GM12878 (cell line): Measurements from ENCODE around the gene PRPS1.
"Not testable (repeated sequence)": the region's sequence is repeated elsewhere in the genome, so short reads cannot be mapped to it uniquely, and the experiment has no call there.

ENCODE experiments used
- POLR2AphosphoS5 ChIP-seq: IDR thresholded peaks from 2 replicates; pipeline ENCODE4 v1.6.1; 2011; ENCODE audit warnings: mild to moderate bottlenecking, low read length, inconsistent platforms
- REST ChIP-seq: IDR thresholded peaks from 2 replicates; pipeline ENCODE4 v1.6.1; 2012; ENCODE audit warnings: mild to moderate bottlenecking, low read depth, low read length
- SMC3 ChIP-seq: IDR thresholded peaks from 2 replicates; pipeline ENCODE4 v1.6.1; 2011; ENCODE audit warnings: low read length, improper control_type of control experiment, borderline replicate concordance
- ZBTB11 ChIP-seq: fragments of 450-650 bp; formaldehyde crosslinking; IDR thresholded peaks from 2 replicates; pipeline ENCODE4 v1.5.0; 2022; ENCODE audit warnings: mild to moderate bottlenecking, missing genetic modification characterization
- ZNF384 ChIP-seq: IDR thresholded peaks from 2 replicates; pipeline ENCODE4 v1.6.1; 2012; ENCODE audit warnings: low read depth, mild to moderate bottlenecking, low read length, improper control_type of control experiment, borderline replicate concordance
- TF ChIP-seq, protein P1 (sequence below): fragments of 450-650 bp; IDR thresholded peaks from 2 replicates; pipeline ENCODE4 v1.6.1; 2017; ENCODE audit warnings: antibody characterized with exemption, mild to moderate bottlenecking, moderate library complexity
- TF ChIP-seq, protein P2 (sequence below): IDR thresholded peaks from 2 replicates; pipeline ENCODE4 v1.6.1; 2012; ENCODE audit warnings: improper control_type of control experiment, low read depth, low read length; ENCODE audit not compliant: insufficient replicate concordance
- TF ChIP-seq, protein P3 (sequence below), 3 experiments: IDR thresholded peaks in 2 of 3; conservative IDR thresholded peaks in 1 of 3; 2 replicates each; pipeline ENCODE4 v1.5.1; 2011; ENCODE audit warnings: low read depth in 3 of 3, low read length in 3 of 3, mild to moderate bottlenecking in 3 of 3, control low read depth in 2 of 3, moderate library complexity in 2 of 3, inconsistent platforms in 1 of 3, mixed read lengths in 1 of 3; ENCODE audit not compliant: control insufficient read depth in 2 of 3, insufficient read depth in 1 of 3; ENCODE audit errors: extremely low read depth in 1 of 3

DNA sequence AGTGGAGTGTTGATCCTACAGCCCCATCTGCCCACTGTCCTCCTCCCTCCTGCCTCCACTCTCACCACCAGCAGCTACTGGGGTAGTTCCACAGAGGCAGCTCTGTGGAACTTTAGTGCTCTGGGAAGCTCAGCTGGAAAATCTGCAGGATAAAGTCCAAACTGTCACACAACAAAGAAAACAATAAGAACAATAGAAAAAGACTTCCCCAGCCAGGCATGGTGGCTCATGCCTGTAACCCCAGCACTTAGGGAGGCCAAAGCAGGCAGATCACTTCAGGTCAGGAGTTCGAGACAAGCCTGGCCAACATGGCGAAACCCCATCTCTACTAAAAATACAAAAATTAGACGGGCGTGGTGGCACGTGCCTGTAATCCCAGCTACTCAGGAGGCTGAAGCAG, 40.4 kb downstream of the PRPS1 start:
- TF ChIP-seq POLR2AphosphoS5; REST; ZBTB11 (CRISPR knock-in tag); ZNF384; SMC3: not testable (repeated sequence)
- TF ChIP-seq, protein P1, sequence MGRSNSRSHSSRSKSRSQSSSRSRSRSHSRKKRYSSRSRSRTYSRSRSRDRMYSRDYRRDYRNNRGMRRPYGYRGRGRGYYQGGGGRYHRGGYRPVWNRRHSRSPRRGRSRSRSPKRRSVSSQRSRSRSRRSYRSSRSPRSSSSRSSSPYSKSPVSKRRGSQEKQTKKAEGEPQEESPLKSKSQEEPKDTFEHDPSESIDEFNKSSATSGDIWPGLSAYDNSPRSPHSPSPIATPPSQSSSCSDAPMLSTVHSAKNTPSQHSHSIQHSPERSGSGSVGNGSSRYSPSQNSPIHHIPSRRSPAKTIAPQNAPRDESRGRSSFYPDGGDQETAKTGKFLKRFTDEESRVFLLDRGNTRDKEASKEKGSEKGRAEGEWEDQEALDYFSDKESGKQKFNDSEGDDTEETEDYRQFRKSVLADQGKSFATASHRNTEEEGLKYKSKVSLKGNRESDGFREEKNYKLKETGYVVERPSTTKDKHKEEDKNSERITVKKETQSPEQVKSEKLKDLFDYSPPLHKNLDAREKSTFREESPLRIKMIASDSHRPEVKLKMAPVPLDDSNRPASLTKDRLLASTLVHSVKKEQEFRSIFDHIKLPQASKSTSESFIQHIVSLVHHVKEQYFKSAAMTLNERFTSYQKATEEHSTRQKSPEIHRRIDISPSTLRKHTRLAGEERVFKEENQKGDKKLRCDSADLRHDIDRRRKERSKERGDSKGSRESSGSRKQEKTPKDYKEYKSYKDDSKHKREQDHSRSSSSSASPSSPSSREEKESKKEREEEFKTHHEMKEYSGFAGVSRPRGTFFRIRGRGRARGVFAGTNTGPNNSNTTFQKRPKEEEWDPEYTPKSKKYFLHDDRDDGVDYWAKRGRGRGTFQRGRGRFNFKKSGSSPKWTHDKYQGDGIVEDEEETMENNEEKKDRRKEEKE, result not testable (repeated sequence)
- TF ChIP-seq, protein P2, sequence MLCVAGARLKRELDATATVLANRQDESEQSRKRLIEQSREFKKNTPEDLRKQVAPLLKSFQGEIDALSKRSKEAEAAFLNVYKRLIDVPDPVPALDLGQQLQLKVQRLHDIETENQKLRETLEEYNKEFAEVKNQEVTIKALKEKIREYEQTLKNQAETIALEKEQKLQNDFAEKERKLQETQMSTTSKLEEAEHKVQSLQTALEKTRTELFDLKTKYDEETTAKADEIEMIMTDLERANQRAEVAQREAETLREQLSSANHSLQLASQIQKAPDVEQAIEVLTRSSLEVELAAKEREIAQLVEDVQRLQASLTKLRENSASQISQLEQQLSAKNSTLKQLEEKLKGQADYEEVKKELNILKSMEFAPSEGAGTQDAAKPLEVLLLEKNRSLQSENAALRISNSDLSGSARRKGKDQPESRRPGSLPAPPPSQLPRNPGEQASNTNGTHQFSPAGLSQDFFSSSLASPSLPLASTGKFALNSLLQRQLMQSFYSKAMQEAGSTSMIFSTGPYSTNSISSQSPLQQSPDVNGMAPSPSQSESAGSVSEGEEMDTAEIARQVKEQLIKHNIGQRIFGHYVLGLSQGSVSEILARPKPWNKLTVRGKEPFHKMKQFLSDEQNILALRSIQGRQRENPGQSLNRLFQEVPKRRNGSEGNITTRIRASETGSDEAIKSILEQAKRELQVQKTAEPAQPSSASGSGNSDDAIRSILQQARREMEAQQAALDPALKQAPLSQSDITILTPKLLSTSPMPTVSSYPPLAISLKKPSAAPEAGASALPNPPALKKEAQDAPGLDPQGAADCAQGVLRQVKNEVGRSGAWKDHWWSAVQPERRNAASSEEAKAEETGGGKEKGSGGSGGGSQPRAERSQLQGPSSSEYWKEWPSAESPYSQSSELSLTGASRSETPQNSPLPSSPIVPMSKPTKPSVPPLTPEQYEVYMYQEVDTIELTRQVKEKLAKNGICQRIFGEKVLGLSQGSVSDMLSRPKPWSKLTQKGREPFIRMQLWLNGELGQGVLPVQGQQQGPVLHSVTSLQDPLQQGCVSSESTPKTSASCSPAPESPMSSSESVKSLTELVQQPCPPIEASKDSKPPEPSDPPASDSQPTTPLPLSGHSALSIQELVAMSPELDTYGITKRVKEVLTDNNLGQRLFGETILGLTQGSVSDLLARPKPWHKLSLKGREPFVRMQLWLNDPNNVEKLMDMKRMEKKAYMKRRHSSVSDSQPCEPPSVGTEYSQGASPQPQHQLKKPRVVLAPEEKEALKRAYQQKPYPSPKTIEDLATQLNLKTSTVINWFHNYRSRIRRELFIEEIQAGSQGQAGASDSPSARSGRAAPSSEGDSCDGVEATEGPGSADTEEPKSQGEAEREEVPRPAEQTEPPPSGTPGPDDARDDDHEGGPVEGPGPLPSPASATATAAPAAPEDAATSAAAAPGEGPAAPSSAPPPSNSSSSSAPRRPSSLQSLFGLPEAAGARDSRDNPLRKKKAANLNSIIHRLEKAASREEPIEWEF, result not testable (repeated sequence)
- TF ChIP-seq, protein P3, sequence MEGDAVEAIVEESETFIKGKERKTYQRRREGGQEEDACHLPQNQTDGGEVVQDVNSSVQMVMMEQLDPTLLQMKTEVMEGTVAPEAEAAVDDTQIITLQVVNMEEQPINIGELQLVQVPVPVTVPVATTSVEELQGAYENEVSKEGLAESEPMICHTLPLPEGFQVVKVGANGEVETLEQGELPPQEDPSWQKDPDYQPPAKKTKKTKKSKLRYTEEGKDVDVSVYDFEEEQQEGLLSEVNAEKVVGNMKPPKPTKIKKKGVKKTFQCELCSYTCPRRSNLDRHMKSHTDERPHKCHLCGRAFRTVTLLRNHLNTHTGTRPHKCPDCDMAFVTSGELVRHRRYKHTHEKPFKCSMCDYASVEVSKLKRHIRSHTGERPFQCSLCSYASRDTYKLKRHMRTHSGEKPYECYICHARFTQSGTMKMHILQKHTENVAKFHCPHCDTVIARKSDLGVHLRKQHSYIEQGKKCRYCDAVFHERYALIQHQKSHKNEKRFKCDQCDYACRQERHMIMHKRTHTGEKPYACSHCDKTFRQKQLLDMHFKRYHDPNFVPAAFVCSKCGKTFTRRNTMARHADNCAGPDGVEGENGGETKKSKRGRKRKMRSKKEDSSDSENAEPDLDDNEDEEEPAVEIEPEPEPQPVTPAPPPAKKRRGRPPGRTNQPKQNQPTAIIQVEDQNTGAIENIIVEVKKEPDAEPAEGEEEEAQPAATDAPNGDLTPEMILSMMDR (IDR thresholded peaks at IDR 0.05 in 2 of 3, conservative IDR thresholded peaks at IDR 0.05 in 1 of 3; ENCODE audit: control insufficient read depth in 2 of 3, extremely low read depth in 1 of 3, insufficient read depth in 1 of 3, low read depth in 3 of 3, low read length in 3 of 3), result not testable (repeated sequence)
